GM19395 (cell line): ENCODE results near the gene GCLM.

Source experiments
- ATAC-seq: cut with Tn5 transposase; IDR thresholded peaks from one replicate; pipeline ENCODE4 v1.9.1; 2021; ENCODE audit warnings: mild to moderate bottlenecking, moderate library complexity; ENCODE audit not compliant: unreplicated experiment

Gene GCLM

DNA sequence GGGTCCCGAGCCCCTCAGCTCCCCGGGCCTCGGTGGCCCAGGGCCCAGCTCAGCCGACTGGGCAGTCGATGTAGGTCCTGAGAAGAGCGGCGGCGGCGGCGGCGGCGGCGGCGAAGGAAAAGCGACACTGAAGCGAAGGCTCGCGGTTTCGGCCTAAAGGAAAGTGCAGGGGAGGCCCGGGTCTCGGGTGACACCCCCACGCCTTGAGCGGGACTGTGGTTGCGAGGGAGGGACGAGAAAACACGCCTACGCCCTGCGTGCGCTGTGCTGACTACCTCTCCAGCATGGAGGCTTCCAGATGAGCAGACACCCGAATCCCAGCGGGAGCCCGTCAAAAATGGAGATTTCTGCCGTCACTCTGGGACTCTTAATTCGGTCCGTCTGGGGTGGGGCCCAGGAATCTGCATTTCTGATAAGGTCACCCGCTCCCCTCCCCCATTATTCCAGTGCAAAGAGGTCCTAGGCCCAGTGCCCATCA, 61.4 kb downstream of the GCLM start:
- ATAC-seq = peak; percentile 32

DNA sequence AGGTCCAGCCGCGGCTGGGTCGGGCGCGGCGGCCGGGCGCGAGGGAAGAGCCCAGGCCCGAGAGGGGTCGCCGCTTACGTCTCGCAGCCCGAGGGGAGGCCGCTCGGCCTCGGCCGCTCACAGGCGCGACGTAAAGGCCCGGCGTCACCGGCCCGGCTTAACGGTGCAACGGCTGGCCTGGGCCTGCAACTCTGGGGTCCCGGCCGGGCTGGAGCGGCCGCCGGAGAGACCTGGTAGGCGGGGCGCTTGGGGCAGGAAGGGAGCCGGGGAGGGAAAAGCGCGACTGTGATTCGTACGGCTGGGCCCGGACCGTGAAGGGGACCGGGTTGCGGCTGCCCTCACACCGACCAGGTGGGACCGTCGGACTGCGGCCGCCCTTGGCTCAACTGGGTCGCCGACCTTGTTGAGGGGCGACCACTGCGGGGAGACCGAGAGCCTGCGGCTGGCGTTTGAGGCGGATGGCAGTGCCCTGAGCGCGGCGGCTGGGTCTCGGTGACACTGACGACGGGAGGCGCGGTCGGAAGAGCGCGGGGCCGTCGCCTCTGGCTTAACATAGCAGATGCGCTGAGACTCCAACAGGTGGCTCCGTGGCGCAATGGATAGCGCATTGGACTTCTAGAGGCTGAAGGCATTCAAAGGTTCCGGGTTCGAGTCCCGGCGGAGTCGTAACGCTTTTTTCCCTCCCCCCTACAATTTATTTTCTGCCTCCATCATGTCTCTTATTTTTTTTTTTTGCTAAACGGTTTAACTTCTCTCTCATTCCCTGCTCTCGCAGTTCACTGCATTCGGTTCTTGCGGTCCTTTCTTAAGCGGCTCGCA, 62.0 kb downstream of the GCLM start:
- ATAC-seq = peak; percentile 74

DNA sequence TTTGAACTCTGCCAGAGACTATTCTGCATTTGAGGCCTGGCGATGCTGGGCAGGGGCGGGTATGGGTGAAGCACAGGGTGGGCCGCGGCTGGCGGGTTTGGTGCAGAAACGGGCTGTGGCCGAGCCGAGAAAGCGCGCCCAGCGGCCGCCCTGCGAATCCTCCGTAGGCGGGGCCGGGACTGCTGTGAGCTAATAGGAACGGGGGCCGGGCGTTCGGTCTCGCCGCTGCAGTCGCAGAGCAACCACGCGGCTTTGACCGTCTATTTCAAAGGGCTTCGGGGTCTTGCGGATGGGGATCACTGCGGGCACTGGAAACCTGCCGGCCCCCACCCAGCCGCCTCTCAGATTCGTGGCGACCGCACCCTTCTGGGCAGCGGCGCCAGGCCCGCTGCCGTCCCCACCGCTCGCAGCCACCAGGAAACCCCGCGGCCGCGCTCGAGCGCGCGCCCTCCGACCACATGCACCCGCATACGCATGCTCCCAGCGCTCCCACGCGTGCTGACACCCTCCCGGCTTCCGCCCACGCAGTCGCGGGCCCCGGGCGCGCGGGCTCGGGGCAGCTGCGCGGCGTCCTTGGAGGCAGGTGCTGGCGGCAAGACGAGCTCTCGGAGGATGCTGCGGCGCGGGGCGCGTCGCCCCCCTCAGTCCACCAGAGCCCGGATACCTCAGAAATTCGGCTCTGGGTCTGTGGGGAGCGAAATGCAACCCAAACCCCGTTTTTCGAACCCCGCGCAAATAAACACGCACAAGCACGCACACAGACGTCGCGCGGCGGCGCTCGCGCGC, 62.8 kb downstream of the GCLM start:
- ATAC-seq = peak; percentile 58

GRCh38 chr1:93845538-93846205, 63.6 kb downstream of the GCLM start:
- ATAC-seq = peak; percentile 18

DNA sequence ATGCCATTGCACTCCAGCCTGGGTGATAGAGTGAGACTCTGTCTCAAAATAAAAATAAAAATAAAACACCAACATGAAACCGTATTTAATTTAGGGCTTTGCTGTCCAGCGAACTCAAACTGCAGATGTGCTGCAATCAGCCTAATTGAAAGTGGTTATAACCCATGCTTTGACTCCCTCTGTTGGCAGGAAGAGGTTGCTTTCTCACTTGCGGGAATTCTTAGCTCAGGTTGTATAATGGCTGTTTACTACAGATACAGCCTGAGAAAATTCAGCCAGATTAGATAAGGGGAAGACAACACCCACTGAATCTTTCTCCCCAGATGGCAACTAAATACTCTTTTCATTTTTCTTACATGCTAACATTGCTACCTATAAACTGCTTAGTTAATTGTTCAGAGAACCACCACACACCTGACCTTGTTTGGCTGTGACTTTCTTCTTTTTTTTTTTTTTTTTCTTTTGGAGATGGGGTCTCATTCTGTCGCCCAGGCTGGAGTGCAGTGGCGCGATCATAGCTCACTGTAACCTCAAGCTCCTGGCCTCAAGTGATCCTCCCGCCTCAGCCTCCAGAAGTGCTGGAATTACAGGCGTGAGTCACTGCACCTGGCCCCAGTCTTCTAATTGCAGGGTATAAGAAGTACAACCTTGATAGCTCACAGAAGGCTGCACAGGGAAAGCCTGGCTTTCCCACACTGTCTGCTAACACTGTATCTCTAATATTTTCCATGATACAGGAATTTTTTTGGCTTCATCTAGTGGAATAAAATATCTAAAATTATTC, 64.8 kb downstream of the GCLM start:
- no peak for ATAC-seq

GRCh38 chr1:93842750-93843500, 66.3 kb downstream of the GCLM start:
- no peak for ATAC-seq

GRCh38 chr1:93841771-93842170, 67.5 kb downstream of the GCLM start:
- no peak for ATAC-seq

- ATAC-seq = no peak
These were observed 68.2 kb downstream of the GCLM start for GRCh38 chr1:93840956-93841482.

GRCh38 chr1:93839753-93840152, 69.5 kb downstream of the GCLM start:
- no peak for ATAC-seq

DNA sequence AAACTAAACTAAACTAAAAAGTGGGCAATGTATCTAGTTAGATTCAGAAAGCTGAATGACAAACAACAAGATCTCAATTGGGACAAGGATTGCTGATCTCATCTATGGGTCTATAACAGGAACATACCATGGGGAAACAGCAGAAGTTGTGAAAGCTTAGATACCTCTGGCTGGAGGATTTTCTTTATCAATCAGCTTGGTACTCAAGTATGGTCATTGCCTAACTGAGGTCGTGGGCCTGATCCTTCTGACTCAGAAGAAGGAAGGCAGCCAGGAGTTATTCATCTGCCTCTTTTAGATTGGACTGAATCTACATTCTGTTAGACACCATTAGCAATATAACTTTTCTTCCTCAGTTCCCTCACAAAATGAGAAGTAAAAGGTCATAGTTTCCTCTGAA, 69.9 kb downstream of the GCLM start:
- ATAC-seq = no peak

DNA sequence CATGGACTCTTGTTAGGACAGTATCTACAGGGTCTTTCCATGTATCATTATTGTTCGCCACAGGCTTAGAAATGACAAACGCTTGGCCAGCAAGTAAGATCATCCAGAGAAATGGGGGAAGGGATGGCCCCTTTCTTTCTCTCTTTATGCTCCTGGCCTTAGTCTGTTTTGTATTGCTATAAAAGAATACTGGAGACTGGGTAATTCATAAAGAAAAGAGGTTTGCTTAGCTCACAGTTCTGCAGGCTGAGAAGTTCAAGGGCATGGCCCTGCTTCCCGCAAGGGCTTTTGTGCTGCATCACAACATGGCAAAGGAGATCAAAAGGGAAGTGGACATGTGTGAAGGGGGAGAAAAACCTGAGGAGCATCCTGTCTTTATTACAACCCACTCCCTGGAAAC, 71.3 kb downstream of the GCLM start:
- ATAC-seq = no peak
